GM21526 (cell line): ENCODE results near the gene AGK.
"Not testable (repeated sequence)": the region's sequence is repeated elsewhere in the genome, so short reads cannot be mapped to it uniquely, and the experiment has no call there.

Experiments used
- ATAC-seq: cut with Tn5 transposase; IDR thresholded peaks from one replicate; pipeline ENCODE4 v1.9.1; 2021; ENCODE audit warnings: moderate library complexity; ENCODE audit not compliant: unreplicated experiment, low FRiP score

AGK gene

DNA sequence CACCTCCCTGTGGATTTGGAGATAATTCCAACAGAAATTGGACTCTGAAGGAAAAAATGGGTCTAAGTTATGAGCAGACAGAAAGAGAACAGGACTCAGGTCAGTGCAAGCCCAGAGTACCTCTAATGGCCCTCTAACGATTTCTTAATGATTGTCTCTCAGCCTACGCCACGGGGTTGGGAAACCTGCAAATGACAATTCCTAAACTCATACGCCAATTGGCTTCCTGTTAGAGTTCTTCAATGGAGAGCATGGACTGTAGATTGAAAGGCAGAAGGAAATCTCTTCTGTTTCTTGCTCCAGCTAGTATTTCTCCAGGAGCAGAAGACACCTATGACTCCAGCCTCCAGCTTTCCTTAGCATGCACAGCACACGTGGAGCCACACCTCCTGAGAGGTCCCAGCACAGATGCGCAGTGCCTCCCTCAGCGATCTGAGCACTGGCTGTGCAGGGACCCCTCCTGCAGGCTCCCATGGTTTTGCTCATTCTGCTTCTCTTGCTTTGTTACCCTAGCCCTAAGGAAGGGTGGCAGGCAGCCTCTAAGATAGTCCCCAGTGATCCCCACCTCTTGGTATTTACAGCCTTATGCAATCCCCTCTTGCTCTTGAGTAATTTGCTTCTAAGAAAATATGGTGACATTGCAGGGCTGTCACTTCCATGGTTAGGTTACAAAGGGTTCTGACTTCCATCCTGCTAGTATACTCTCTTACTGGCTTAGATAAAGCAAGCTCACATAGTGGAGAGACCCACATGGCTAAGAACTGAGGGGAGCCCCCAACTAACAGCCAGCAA lies 120.7 kb downstream of the AGK start:
- no peak for ATAC-seq

DNA sequence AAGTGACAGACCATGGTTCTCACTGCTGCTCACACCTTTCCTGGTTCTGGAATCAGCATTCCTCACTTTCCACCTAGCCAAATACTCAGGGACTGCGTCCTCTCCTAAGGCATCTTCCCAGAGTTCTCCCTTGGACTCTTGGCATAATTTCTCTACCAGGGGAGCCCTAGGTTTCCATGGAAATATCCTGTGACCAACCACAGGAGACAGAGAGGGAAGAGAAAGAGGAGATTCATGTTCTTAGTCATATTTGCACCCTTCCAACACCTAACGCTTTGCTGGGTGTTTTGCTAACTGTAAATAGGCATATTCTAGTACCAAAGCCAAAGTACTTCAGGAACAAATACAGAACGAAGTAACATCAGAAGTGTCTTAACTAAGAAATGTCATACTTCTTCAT lies 122.1 kb downstream of the AGK start:
- ATAC-seq = no peak

DNA sequence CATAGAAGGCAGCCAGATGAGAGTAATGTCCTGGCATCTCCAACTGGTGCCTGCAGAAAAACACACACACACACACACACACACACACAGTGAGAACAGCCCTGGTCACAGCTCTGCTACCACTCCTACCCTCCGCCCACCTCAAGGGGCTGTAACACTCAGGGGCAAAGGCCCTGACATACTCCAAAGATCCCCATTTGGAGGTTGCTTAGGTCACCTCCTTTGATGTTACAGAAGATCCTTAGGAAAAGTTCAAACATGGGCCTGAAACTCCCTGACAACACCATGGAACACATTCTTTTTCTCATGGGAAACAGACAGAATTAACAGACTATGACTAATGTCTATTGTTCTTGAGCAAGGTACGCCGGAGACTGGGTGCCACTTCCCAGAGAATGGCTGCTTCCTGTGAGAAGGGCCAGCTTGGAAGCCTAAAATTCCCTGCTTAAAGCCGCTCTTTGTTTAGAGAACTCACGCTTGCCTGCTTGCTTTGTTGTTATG lies 123.0 kb downstream of the AGK start:
- ATAC-seq = no peak

GRCh38 chr7:141674702-141675101 lies 123.5 kb downstream of the AGK start:
- ATAC-seq = no peak

DNA sequence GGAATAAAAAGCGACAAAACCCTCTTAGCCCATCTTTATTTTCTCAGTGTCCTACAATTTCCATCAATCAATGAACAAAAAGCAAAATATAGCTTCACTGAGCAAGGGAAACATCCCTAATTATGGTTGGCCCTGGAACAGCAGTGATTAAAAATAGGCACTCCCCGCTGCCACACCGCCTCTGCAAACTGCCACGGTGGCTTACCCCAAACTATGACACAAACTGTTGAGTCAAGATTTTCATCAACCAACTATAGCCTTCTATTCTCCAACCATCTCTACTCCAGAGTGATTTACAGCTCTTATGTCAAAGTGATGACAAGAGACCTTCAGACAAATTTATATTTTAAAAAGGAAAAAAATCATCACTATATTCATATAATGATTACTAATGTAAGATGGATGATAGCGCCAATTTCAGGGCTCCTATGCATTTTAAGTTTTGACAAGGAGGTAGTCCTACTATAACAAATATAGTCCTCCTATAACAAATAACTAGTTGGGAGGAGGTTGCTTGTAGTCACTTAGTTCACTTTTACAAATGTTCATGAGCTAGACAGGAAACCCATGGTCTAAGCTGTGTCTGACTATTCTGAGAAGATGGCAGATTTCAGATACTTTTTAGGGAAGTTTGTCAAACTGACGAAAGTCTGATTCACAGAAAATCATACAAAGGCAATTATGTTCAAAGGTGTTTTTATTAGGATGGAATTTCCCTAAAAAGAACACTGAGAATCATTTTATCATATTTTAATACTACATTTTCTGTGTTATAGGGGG lies 124.4 kb downstream of the AGK start:
- ATAC-seq = no peak

DNA sequence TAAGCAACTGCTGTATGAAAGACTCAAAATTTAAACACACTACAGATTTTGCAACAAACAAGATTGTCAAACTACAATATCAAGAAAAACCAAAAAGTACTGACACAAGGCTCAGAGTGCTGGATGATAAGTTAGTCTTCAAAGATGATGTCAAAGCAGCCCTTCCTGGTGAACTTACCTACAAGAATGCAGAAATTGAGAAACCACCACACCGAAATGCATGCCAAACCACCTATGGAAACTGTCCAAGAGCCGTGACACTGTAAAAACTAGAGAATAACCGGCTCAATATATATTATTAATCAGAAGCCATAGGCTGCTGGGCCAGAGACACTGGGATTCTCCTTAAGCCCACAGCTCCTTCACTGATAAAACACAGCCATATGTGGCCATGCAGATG lies 125.4 kb downstream of the AGK start:
- no peak for ATAC-seq

GRCh38 chr7:141679014-141679413 lies 127.8 kb downstream of the AGK start:
- ATAC-seq = no peak

- ATAC-seq = no peak
Observed at GRCh38 chr7:141685285-141686023, 134.2 kb downstream of the AGK start.

DNA sequence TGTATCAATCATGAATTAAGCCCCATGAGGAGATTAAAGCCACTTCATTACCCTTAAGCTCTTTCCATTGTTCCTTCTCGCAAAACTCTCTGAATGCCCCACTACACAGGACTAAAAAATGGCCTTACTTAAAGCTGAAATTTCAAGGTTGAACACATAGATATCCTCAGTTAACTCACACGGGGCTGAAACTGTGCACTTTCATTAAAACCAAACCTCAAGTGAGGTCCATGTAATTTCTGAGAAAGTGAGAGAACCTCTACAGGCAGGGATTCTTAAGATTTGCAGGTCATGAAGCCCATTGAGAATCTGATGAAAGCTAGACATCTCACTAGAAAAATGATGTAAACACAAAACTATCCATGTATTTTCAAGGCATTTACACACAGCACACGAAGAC lies 134.9 kb downstream of the AGK start:
- no peak for ATAC-seq

- no peak for ATAC-seq
Observed at GRCh38 chr7:141686670-141687069, 135.5 kb downstream of the AGK start.

- ATAC-seq = no peak
Observed at GRCh38 chr7:141688043-141688442, 136.8 kb downstream of the AGK start.

DNA sequence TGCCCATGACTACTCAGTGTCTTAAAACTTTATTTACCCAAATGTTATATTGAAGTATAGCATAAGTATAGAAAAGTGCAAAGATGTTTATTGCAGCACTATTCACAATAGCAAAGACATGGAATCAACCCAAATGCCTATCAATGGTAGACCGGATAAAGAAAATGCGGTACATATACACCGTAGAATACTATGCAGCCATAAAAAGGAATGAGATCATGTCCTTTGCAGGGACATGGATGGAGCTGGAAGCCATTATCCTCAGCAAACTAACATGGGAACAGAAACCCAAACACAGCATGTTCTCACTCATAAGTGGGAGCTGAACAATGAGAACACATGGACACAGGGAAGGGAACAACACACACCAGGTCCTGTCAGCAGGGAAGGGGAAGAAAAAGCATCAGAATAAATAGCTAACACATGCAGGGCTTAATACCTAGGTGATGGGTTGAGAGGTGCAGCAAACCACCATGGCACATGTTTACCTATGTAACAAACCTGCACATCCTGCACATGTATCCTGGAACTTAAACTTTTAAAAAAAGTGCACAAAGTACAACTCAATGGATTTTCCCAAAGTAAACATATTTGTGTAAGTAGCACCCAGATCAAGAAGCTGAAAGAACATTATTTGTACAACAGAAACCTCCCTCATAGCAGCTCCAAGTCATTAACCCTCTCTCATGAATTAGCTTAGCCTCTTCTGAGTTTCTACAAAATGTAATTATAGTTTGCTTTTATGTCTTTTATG lies 138.0 kb downstream of the AGK start:
- ATAC-seq = not testable (repeated sequence)

DNA sequence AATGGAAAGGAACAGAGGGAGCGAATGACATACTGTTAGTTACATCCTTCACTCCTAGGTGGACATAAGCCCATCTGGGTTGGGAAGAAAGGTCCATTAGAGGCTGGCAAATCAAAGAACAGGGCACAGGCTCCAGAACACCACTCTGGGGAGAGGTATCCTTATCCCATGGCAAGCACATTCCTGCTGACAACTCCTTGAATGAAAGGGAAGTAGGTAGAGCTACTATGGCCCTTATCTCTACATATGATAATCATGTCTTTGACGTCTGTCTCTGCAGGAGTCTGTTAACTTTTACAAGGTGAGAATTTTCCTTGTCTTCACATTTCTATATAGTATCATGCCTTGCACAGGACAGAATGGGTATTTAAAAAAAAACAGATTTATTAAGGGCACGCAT lies 140.3 kb downstream of the AGK start:
- no peak for ATAC-seq

DNA sequence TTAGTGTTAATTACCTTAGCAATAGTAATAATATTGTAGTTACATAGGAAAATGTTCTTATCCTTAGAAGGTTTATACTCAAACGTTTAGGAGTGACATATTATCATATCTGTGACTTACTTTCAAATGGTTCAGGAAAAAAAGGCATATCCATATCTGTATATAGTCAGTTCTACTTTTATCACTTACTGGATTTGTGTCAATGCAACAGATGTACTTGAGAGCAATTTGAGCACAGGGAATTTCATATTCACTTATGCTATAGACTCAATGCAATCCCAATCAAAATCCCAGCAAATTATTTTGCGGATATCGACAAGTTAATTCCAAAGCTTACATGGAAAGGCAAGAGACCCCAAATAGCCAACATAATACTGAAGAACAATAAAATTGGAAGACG lies 140.8 kb downstream of the AGK start:
- ATAC-seq = no peak

DNA sequence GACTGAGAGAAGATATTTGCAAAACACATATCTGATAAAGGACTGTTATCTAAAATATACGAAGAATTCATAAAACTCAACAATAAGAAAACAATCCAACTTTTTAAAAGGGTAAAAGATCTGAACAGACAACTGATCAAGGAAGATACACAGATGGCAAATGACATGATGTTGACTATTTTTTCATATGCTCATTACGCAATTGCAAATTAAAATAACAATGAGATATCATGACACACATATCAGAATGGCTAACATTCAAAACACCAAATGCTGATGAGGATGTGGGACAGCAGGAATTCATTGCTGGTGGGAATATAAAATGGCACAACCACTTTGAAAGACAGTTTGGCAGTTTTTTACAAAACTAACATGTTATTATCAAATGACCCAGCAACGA lies 141.9 kb downstream of the AGK start:
- ATAC-seq = no peak

DNA sequence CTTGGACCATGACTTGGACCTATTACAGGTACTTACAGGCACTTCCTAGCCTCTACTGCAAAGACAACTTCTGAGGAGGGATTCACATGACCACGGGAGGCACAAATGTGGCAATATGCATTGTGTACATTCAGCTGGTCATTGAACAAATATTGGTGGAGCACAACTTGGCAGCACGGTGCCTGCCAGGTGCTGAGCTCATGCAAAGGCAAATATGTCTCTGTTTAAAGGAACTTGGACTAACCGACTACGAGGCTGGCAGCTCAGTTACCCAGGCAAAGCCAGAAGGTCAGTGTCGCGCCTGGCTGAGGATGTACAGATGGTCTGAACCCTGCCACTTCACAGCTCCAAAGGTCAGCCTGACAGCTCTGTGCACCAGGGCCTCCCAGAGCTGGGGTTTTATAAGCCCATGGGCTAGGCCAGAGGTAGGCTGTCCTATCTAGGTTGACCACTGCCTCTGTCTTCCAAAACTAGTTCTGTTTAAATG lies 144.6 kb downstream of the AGK start:
- ATAC-seq = no peak

DNA sequence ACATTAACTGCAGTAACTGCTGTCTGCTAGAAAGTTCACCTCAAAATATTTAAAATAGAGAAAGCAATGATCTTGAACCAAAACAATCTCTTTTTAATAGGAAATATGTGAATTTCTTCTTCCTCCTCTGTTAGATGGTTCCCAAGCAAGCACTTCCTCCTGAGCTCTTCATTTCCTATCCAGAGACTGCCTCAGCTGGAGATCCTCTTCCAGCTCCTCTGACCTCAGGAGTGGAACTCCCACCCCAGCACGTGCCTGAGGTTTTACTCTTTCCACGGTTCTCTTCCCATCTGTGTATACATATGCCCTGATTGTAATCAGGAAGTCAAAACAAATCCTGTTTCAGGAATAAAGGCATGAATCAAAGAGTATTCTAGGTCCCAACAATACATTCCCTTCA lies 145.1 kb downstream of the AGK start:
- ATAC-seq = no peak

DNA sequence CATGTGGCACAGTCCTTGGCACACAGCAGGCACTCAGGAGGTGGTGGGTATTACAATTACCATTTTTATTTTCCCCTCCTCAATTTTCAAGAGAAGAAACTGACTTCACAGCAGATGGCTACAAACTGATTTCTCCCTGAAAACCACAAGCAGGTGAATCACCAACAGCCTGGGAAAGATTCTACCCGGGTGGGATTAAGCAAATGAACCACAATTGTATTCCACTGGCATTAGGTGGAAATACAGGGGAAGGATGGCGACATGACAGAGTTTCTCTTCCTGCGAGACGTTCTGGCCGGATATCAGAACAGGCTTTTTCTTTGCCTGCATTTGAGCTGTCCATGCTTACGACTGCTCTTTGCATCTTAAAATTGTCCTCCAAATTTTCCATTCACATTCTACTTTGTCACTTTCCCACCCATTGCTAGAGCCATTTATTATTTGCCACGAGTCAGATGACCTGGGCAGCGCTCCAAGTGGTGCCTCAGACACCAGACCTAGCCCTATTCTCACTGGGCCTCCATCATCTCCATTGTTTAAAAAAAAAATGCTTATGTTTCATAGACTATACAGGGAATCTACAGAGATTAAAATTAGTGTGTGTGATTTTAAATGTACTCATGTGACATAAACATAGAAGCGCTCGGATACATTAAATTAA lies 146.1 kb downstream of the AGK start:
- no peak for ATAC-seq

GRCh38 chr7:141698247-141699015 lies 147.2 kb downstream of the AGK start:
- no peak for ATAC-seq
